Activated B cell treated with CpG ODN at 0.5 μM for 24 hours (primary cell): Measurements from ENCODE around the gene MCM7. TPM values are rescaled to one million over a fixed set of nuclear protein-coding genes. Genes with fewer than 3 reads are reported as not detected.

Experiments used
- ATAC-seq: fragments of 200-7000 bp; cut with Tn5 transposase; one replicate; pipeline ENCODE4 v1.10.0; 2021; ENCODE audit warnings: low read depth, mild to moderate bottlenecking, moderate library complexity
- CTCF ChIA-PET: fragments of 350-600 bp; sonication (Branson Sonifier 250); formaldehyde crosslinking; loops from one replicate; lab custom pipeline; 2021; ENCODE audit warnings: antibody characterized with exemption; lab: Charles Lee
- POLR2A ChIA-PET: fragments of 350-600 bp; sonication (Branson Sonifier 250); formaldehyde crosslinking; loops from one replicate; lab custom pipeline; 2021; ENCODE audit warnings: antibody characterized with exemption; lab: Charles Lee
- DNase-seq: peaks from one replicate; pipeline ENCODE4 v3.0.0; 2022
- H3K27ac Mint-ChIP-seq: one replicate; pipeline ENCODE4 v1.8.0; 2020; ENCODE audit warnings: mixed read lengths
- H3K27me3 Mint-ChIP-seq: one replicate; pipeline ENCODE4 v1.8.0; 2021; ENCODE audit warnings: mixed read lengths
- H3K36me3 Mint-ChIP-seq: one replicate; pipeline ENCODE4 v1.8.0; 2021; ENCODE audit warnings: low read depth, mixed read lengths
- H3K4me1 Mint-ChIP-seq: one replicate; pipeline ENCODE4 v1.8.0; 2021; ENCODE audit warnings: mixed read lengths
- H3K4me3 Mint-ChIP-seq: one replicate; pipeline ENCODE4 v1.8.0; 2020; ENCODE audit warnings: mild to moderate bottlenecking, mixed read lengths
- H3K9me3 Mint-ChIP-seq: one replicate; pipeline ENCODE4 v1.8.0; 2020; ENCODE audit warnings: mixed read lengths
- intact Hi-C: fragments of 100-400 bp; cut with micrococcal nuclease; formaldehyde crosslinking; loops from one replicate; pipeline ENCODE4 v1.15.1; 2024
- total RNA-seq: library from RNA; stranded (reverse); gene quantifications from 2 replicates; pipeline ENCODE4 v1.2.3, GENCODE V29; 2022
- TF ChIP-seq, protein P1 (sequence below): fragments of 200-600 bp; IDR thresholded peaks from one replicate; pipeline ENCODE4 v1.8.0; 2022; ENCODE audit warnings: antibody characterized with exemption, mild to moderate bottlenecking

MCM7 gene
- total RNA-seq, 1 donor from 2014 or later = 99.7 TPM

GRCh38 chr7:100061518-100062193, 39.5 kb downstream of the MCM7 start:
- TF ChIP-seq, protein P1, sequence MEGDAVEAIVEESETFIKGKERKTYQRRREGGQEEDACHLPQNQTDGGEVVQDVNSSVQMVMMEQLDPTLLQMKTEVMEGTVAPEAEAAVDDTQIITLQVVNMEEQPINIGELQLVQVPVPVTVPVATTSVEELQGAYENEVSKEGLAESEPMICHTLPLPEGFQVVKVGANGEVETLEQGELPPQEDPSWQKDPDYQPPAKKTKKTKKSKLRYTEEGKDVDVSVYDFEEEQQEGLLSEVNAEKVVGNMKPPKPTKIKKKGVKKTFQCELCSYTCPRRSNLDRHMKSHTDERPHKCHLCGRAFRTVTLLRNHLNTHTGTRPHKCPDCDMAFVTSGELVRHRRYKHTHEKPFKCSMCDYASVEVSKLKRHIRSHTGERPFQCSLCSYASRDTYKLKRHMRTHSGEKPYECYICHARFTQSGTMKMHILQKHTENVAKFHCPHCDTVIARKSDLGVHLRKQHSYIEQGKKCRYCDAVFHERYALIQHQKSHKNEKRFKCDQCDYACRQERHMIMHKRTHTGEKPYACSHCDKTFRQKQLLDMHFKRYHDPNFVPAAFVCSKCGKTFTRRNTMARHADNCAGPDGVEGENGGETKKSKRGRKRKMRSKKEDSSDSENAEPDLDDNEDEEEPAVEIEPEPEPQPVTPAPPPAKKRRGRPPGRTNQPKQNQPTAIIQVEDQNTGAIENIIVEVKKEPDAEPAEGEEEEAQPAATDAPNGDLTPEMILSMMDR = no peak
- CTCF ChIA-PET = no interaction called here
- intact Hi-C loops = no loop called here
- Mint-ChIP-seq H3K27me3 (no peaks in the 10 kb centered on the region), H3K4me1 (peaks cover 7% of the 10 kb centered on the region), H3K36me3 (peaks cover 62% of the 10 kb centered on the region), H3K4me3 (no peak overlapping the region), H3K27ac (no peak overlapping the region), H3K9me3 (no peaks in the 10 kb centered on the region)
- ATAC-seq = no peak
- DNase-seq = no peak
- POLR2A ChIA-PET = no interaction called here

DNA sequence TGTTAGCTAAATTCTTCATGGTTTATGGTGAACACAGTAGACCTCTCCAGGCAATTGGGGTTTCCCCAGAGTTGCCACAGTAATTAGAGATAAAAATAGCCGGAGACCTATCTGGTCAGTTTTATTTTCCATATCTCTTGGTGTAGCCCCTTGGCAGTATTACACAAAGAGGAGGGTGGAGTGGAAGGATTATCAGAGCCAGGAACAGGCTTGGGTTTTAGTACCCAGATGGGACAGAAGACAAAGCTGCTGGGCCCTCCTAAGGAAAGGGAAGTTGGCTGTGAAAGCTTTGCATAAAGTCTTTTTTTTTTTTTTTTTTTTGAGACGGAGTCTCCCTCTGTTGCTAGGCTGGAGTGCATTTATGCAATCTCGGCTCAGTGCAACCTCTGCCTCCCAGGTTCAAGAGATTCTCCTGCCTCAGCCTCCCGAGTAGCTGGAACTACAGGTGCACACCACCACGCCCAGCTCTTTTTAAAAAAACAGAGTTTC, 41.9 kb downstream of the MCM7 start:
- Mint-ChIP-seq H3K27me3 (no peaks in the 10 kb centered on the region), H3K9me3 (no peaks in the 10 kb centered on the region), H3K4me1 (peaks cover 7% of the 10 kb centered on the region), H3K27ac (no peak overlapping the region), H3K4me3 (no peak overlapping the region), H3K36me3 (peaks cover 48% of the 10 kb centered on the region)
- POLR2A ChIA-PET = interaction anchor here (0.6 to 0.8 kb wide), 2 partner anchors 12 to 23 kb away, joined by 3 read pairs; no protein-coding TSS in a partner anchor
- peak; percentile 45 for ATAC-seq
- TF ChIP-seq, protein P1 = no peak
- no peak for DNase-seq
- intact Hi-C loops = no loop called here
- CTCF ChIA-PET = interaction anchor here (0.6 to 0.9 kb wide), 3 partner anchors 9 to 337 kb away, joined by 3 to 5 read pairs (median 4); partner anchors contain the start of gene ZSCAN21

GRCh38 chr7:100057006-100057405, 44.2 kb downstream of the MCM7 start:
- no peak for DNase-seq
- H3K36me3 Mint-ChIP-seq = peaks cover 40% of the 10 kb centered on the region
- H3K27ac Mint-ChIP-seq = no peak overlapping the region
- peaks cover 7% of the 10 kb centered on the region for H3K4me1 Mint-ChIP-seq
- H3K9me3 Mint-ChIP-seq = no peaks in the 10 kb centered on the region
- intact Hi-C loops = no loop called here
- POLR2A ChIA-PET = interaction anchor here (0.6 kb wide), 1 partner anchor 371 kb away, joined by 3 read pairs; no protein-coding TSS in a partner anchor
- no peaks in the 10 kb centered on the region for H3K27me3 Mint-ChIP-seq
- TF ChIP-seq, protein P1 = no peak
- H3K4me3 Mint-ChIP-seq = no peak overlapping the region
- no peak for ATAC-seq
- CTCF ChIA-PET = no interaction called here

GRCh38 chr7:100053215-100053614, 48.0 kb downstream of the MCM7 start:
- H3K4me3 Mint-ChIP-seq = no peak overlapping the region
- DNase-seq (no peak), ATAC-seq (no peak)
- TF ChIP-seq, protein P1 = no peak
- ChIA-PET POLR2A (interaction anchor here (0.6 to 0.7 kb wide), 3 partner anchors 18 to 495 kb away, joined by 3 to 8 read pairs (median 3); partner anchors contain the start of gene ZNF655), CTCF (interaction anchor here (1.0 to 1.3 kb wide), 3 partner anchors 17 to 140 kb away, joined by 3 to 6 read pairs (median 3); no protein-coding TSS in a partner anchor)
- peaks cover 15% of the 10 kb centered on the region for H3K4me1 Mint-ChIP-seq
- H3K27ac Mint-ChIP-seq = no peak overlapping the region
- H3K27me3 Mint-ChIP-seq = no peaks in the 10 kb centered on the region
- intact Hi-C loops = loop anchor here (2.0 kb wide), 2 partner anchors 74 to 140 kb away; no protein-coding TSS in a partner anchor
- H3K9me3 Mint-ChIP-seq = no peaks in the 10 kb centered on the region
- peaks cover 18% of the 10 kb centered on the region for H3K36me3 Mint-ChIP-seq

GRCh38 chr7:100051611-100052010, 49.6 kb downstream of the MCM7 start:
- H3K9me3 Mint-ChIP-seq = no peaks in the 10 kb centered on the region
- ChIA-PET CTCF (interaction anchor here (0.6 kb wide), 2 partner anchors 412 to 1265 kb away, joined by 3 to 4 read pairs; no protein-coding TSS in a partner anchor), POLR2A (interaction anchor here (0.6 to 0.8 kb wide), 3 partner anchors 49 to 1200 kb away, joined by 3 to 4 read pairs (median 3); partner anchors contain the start of genes AP4M1 and MCM7)
- TF ChIP-seq, protein P1 = no peak
- H3K4me3 Mint-ChIP-seq = peak overlapping the region; percentile 4
- H3K36me3 Mint-ChIP-seq = peaks cover 7% of the 10 kb centered on the region
- H3K27me3 Mint-ChIP-seq = no peaks in the 10 kb centered on the region
- ATAC-seq (no peak), DNase-seq (no peak)
- intact Hi-C loops = loop anchor here (2.0 kb wide), 2 partner anchors 73 to 139 kb away; no protein-coding TSS in a partner anchor
- H3K4me1 Mint-ChIP-seq = peaks cover 13% of the 10 kb centered on the region
- H3K27ac Mint-ChIP-seq = no peak overlapping the region
